HG03575 (cell line): ENCODE results near the gene UTF1.

ENCODE experiments used
- ATAC-seq: cut with Tn5 transposase; IDR thresholded peaks from one replicate; pipeline ENCODE4 v1.9.1; 2021; ENCODE audit not compliant: unreplicated experiment, insufficient number of reproducible peaks, low FRiP score; ENCODE audit errors: extremely low read depth

The UTF1 gene, protein sequence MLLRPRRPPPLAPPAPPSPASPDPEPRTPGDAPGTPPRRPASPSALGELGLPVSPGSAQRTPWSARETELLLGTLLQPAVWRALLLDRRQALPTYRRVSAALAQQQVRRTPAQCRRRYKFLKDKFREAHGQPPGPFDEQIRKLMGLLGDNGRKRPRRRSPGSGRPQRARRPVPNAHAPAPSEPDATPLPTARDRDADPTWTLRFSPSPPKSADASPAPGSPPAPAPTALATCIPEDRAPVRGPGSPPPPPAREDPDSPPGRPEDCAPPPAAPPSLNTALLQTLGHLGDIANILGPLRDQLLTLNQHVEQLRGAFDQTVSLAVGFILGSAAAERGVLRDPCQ

DNA sequence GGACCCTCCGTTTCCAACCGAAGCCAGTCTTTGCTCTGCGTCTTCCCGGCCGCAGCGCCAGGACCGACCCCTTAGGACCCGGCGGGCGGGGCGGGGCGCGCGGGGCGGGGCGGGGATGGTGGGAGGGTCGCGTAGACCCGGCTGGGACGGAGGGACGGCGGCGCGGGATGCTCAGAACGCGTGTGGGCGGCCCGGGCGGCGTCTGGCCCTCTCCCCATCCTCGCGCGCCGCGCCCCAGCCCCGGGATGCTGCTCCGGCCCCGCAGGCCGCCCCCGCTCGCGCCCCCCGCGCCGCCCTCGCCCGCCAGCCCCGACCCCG is at the start of gene UTF1:
UTF1 (plus strand) TSS at position 174 of the 318 bp plus-strand sequence; CDS start at position 246, 72 bp downstream.
- ATAC-seq: no peak

- ATAC-seq: no peak
Measured at GRCh38 chr10:133180965-133181639, 48.9 kb upstream of the UTF1 start.

- ATAC-seq: no peak
Measured at GRCh38 chr10:133182190-133182589, 47.8 kb upstream of the UTF1 start.

GRCh38 chr10:133182791-133183645 is 47.0 kb upstream of the UTF1 start:
- no peak for ATAC-seq

DNA sequence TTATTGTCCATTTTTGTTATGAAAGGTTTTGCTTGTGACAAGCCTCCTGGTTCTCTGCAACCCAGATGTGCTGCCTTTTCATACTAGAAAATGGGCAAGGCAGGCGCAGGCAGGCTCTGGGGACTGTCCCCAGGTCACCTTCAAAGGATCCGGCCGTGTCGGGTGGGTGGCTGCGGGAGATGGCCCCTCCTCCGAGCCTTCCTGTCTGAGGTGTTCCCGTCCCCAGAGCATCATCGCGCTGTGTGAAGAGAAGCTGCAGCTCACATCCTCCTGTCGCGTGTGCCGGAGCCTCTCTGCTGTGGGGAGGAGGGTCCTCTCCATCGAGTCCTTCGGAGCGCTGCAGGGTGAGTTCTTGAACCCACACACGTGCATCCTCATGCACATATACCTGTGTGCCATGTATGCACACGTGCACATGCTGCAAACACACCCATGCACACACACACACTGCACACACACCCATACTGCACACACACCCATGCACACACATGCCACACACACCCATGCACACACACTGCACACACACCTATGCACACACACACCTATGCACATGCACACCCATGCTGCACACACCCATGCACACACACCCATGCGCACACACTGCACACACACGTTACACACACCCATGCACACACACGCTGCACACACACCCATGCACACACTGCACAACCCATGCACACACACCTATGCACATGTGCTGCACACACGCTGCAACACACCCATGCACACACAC is 46.2 kb upstream of the UTF1 start:
- ATAC-seq: no peak

DNA sequence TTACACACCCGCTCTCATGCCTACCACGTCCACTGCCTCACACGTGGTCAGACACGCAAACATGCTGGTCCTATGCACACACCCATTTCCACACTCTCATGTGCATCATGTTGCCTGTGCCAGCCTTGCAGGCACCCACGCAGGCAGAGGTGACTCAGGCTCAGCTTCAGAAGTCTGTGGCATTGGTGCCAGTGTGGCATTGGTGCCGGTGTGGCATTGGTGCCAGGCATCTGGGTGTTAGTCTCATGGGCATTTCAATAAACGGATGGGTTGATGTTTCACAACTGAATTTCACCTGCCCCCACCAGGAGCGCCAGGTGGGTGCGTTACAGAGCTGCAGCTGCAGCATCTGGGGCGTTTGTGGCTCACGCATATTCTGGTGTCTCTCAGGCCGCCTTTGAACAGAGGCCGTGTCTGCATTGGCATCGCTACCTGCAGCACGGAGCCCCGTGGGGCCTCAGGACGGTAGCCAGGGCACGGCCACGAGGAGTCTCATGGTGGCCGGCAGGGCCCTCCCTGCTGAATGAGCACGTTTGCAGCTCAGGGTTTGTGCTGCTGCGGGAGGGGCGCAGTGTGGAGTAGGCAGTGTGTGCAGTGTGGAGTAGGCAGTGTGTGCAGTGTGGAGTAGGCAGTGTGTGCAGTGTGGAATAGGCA is 45.3 kb upstream of the UTF1 start:
- no peak for ATAC-seq

- no peak for ATAC-seq
Measured at GRCh38 chr10:133185421-133185820, 44.6 kb upstream of the UTF1 start.

- no peak for ATAC-seq
Measured at GRCh38 chr10:133185916-133186315, 44.1 kb upstream of the UTF1 start.

GRCh38 chr10:133186416-133187090 is 43.5 kb upstream of the UTF1 start:
- no peak for ATAC-seq

DNA sequence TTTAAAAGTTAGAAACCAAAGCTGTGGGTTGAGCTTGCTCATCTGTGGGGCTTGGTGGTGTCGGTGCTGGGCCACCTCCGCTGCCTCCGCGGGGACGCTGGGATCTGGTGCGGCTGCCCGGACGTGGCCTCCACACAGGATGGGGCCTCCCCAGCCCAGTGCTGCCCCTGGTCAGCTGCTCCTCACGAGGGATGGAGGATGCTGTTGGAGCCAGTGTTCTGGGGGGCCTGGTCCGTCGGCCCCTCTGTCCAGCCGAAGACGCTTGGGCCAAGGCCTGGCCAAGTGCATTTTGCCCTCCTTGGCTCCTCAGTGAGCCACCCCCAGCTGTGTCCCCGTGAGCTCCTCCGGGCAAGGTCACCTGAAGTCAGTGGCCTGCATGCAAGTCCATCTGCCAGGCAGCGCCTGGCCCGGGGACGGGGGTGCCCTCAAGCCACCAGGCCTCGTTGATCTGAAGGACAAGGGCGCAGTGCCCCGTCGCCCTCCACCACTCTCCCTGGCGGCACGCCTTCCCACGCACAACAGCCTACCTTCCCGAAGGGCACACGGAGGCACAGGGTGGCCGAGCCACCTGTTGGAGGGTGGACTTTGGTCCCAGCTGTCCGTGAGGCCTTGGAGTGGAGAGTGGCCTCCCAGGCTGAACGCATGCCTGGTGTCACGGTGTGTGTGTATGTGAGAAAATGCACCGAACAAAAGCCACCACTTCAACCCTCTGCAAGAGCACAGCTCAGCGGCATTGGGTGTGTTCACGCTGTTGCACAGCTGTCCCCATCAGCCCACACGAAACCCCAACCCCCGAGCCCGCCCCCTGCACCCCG is 42.7 kb upstream of the UTF1 start:
- no peak for ATAC-seq

DNA sequence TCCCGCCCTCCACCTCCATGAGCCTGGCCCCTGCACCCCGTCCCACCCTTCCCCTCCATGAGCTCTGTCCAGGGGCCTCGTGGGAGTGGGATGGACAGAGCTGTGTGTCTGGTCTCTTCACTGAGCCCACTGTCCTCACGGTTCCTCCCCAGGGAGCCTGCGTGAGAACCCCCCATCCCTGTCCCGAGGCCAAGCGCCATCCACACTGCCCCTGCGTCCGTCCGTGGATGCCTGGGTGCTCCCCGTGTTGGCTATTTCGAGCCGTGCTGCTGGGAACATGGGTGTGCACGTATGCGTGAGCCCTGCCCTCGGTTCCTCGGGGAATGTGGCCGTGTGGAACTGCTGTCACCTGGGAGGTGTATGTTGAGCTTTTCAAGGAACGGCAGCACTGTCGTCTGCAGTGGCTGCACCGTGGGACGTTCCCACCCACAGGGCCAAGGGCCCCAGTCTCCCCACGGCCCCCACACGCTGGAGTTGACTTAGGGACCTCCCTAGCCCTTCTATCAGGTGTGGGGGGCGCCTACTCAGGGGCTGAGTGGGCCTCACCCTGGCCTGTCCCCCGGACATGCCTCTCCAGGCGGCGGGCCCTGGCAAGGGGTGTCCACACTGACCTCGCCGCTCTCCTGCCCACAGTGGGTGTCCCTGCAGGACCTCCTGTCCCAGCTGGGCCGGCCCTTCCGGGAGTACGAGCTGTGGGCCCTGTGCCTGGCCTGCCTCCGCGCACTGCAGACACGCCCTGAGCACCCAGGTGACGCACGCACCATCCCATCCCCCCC is 41.9 kb upstream of the UTF1 start:
- ATAC-seq: no peak

DNA sequence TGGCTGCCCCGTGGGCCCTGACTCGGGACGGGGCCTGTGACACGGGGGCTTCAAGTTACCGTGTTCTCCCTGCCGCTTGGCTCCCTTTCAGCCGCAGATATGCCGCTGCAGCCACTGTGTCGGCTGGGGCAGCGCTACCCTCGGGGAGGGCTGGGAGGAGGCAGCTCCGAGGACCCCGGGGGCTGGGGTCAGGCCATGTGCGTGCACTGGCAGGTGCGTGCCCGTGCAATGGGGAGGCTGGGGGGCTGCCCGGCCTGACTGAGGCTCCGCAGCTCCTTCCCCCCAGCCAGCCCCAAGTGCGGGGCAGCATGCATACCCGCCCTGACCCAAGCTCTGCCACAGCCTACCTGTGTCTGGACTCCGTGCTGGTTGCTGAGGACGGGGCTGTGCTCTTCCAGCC is 40.8 kb upstream of the UTF1 start:
- no peak for ATAC-seq

DNA sequence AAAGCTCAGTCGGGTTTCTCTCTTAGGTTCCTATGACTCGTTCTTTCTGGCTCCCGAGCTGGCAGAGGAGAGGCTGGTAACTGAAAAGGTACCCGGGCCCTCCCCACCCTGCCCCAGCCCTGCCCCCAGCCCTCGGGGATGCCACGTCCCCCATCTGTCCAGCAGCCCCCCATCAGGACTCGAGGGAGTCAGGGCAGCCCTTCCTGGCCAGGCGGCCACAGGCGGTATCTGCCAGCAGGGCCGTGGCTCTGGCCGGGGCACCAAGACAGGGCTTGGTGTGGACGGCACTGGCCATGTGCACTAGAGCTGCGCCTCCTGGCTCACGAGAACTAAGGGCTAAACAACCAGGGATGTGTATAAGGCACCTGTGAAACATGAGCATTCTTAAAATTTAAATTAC is 40.3 kb upstream of the UTF1 start:
- ATAC-seq: no peak

- ATAC-seq: no peak
Measured at GRCh38 chr10:133190225-133190624, 39.8 kb upstream of the UTF1 start.

- ATAC-seq: no peak
Measured at GRCh38 chr10:133191651-133192050, 38.4 kb upstream of the UTF1 start.

GRCh38 chr10:133194151-133194550 is 35.9 kb upstream of the UTF1 start:
- no peak for ATAC-seq

GRCh38 chr10:133195096-133195495 is 34.9 kb upstream of the UTF1 start:
- ATAC-seq: no peak
